ENCODE results near the gene ZFP36. TPM values are rescaled to one million over a fixed set of nuclear protein-coding genes. Genes with fewer than 3 reads are reported as not detected.
A peak's percentile ranks its signal among the peaks of the same experiment; 100 is the strongest.
"Not testable (repeated sequence)": the region's sequence is repeated elsewhere in the genome, so short reads cannot be mapped to it uniquely, and the experiment has no call there.

ZFP36 gene
- total RNA-seq, 1 donor from 2014 or later, result 3.1 TPM

DNA sequence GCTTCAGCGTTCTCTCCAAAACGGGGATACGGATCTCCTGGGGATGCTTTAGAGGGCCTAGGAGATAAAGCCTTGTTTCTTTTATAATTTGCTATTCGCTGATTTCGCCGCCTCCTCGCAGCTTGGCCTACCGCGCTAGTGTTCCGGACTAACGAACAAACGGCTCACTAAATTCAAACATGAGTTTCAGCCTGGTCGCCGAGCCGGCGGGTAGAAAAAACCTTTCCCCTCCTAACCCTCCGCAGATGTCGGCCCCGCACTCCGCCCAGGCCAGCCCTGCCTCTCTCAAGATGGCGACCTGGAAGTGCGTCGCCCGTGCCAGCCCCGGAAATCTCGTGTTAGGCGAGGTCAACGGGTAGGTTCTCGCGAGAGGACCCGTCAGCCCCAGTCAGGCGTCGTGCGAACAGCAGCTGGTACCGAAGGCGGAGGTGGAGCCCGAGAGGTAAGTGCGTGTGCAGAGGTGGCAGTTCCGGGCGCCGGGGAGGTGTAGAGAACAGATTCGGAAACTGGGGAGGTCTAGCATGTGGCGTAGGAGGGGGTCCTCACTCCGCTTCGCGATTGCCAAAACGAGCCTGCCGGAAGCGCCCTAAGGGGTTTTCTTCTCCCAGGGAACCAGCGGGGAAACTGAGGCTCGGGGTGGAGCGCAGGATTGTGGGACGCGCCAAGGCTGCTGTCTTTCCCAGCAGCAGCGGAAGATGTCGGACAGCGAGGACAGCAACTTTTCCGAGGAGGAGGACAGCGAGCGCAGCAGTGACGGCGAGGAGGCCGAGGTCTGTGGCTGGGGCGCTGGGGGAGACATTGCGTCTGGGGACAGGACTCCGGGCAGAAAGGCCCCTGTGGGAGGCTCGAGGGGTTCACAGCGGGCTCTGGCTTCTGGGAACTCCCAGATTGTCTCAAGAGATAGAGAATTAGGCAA is 38.8 kb downstream of the ZFP36 start, which contains the start of gene SUPT5H:
TSS of gene SUPT5H (plus strand) at position 387 of the 916 bp plus-strand sequence. CDS start at position 696, 309 bp downstream.
- peaks cover 4% of the 10 kb centered on the region for H3K9me3 Mint-ChIP-seq (ENCODE audit: unreplicated experiment)
- peak within 1 kb of the TSS; percentile 98 for H3K27ac Mint-ChIP-seq (ENCODE audit: unreplicated experiment)
- H3K36me3 Mint-ChIP-seq (ENCODE audit: unreplicated experiment), result no peaks in the 10 kb centered on the region
- TF ChIP-seq, protein P1, sequence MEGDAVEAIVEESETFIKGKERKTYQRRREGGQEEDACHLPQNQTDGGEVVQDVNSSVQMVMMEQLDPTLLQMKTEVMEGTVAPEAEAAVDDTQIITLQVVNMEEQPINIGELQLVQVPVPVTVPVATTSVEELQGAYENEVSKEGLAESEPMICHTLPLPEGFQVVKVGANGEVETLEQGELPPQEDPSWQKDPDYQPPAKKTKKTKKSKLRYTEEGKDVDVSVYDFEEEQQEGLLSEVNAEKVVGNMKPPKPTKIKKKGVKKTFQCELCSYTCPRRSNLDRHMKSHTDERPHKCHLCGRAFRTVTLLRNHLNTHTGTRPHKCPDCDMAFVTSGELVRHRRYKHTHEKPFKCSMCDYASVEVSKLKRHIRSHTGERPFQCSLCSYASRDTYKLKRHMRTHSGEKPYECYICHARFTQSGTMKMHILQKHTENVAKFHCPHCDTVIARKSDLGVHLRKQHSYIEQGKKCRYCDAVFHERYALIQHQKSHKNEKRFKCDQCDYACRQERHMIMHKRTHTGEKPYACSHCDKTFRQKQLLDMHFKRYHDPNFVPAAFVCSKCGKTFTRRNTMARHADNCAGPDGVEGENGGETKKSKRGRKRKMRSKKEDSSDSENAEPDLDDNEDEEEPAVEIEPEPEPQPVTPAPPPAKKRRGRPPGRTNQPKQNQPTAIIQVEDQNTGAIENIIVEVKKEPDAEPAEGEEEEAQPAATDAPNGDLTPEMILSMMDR (IDR thresholded peaks at IDR 0.05; ENCODE audit: partially characterized antibody, unreplicated experiment), result no peak
- peak; percentile 97 for DNase-seq
- H3K4me3 Mint-ChIP-seq (ENCODE audit: unreplicated experiment), result peak within 1 kb of the TSS; percentile 99
- H3K4me1 Mint-ChIP-seq (ENCODE audit: low read depth, unreplicated experiment), result peaks cover 12% of the 10 kb centered on the region
- H3K27me3 Mint-ChIP-seq (ENCODE audit: unreplicated experiment), result peaks cover 4% of the 10 kb centered on the region

DNA sequence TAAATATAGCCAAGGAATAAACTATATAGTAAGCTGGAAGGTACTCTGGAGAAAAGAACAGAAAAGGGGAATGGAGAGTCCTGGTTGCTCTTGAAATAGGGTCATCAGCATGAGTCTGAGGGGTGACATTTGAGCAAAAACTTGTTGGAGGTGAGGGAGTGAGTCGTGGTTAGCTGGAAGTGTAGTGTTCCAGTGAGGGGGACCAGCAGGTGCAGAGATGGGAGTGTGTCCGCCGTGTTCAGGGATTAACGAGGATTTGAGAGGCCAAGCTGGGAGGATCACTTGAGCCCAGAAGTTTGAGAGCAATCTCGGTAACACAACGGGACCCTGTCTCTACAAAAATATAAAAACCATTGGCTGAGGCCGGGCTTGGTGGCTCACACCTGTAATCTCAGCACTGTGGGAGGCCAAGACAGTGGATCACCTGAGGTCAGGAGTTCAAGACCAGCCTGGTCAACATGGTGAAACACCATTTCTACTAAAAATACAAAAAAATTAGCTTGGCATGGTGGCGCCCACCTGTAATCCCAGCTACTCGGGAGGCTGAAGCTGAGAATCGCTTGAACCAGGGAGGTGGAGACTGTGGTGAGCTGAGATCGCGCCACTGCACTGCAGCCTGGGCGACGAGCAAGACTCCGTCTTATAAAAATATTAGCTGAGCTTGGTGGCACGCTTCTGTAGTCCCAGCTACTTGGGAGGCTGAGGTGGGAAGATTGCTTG is 39.9 kb downstream of the ZFP36 start:
- Mint-ChIP-seq H3K36me3 (ENCODE audit: unreplicated experiment) (no peaks in the 10 kb centered on the region), H3K4me1 (ENCODE audit: low read depth, unreplicated experiment) (peaks cover 12% of the 10 kb centered on the region), H3K9me3 (ENCODE audit: unreplicated experiment) (peaks cover 4% of the 10 kb centered on the region), H3K27ac (ENCODE audit: unreplicated experiment) (no peak overlapping the region), H3K4me3 (ENCODE audit: unreplicated experiment) (peak overlapping the region; percentile 99), H3K27me3 (ENCODE audit: unreplicated experiment) (peaks cover 4% of the 10 kb centered on the region)
- TF ChIP-seq, protein P1 (IDR thresholded peaks at IDR 0.05; ENCODE audit: partially characterized antibody, unreplicated experiment), result no peak
- DNase-seq, result no peak

DNA sequence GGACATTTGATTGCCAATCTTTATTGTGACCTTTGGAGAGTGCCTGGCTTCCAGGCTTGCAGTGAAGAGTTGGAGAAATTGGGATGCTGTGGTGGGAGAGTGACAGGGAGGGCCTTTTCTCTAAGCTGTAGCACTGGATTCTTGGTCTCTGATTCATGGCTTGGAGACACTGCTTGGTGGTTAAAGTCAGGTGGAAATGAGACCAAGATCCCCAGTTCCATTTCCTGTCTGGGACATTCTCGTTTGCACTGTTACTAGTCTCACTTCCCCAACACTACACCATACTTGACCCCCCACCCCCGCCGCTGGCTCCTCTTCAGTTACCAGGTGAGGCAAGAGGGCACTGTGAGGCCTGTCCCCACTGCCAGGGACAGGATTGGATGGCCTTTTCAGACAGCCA is 41.6 kb downstream of the ZFP36 start:
- Mint-ChIP-seq H3K27ac (ENCODE audit: unreplicated experiment) (no peak overlapping the region), H3K36me3 (ENCODE audit: unreplicated experiment) (no peaks in the 10 kb centered on the region), H3K9me3 (ENCODE audit: unreplicated experiment) (peaks cover 4% of the 10 kb centered on the region), H3K4me3 (ENCODE audit: unreplicated experiment) (no peak overlapping the region), H3K27me3 (ENCODE audit: unreplicated experiment) (peaks cover 7% of the 10 kb centered on the region), H3K4me1 (ENCODE audit: low read depth, unreplicated experiment) (peaks cover 19% of the 10 kb centered on the region)
- TF ChIP-seq, protein P1 (IDR thresholded peaks at IDR 0.05; ENCODE audit: partially characterized antibody, unreplicated experiment), result no peak
- no peak for DNase-seq

DNA sequence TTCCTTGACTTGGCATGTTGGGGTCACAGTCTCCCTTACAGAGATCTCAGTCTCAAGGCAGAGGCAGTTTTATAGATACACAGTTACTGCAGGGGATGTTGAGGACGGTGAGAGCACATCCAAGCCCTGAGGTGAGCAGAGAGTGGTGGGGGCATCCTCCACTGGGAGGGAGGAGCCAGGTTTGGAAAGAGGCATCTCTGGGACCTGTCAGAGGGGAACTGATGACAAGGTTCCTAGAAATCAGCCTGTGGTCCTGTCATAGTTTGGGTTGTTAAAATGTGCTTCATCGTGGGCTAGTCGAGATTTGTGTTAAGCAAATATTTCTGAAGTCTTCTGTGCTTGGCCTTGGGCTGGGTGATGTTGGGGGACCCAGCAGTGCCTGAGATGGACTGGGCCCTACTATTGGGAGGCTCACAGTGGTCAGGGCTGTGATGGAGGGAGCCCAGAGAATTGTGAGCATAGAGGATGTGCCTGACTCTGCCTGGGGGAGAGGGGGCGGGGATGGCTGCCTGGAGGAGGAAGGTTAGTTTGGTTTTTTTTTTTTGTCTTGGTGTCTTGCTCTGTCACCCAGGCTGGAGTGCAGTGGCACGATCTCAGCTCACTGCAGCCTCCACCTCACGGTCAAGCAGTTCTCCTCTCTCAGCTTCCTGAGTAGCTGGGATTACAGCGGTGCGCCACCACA is 42.6 kb downstream of the ZFP36 start:
- DNase-seq, result no peak
- H3K4me3 Mint-ChIP-seq (ENCODE audit: unreplicated experiment), result peak overlapping the region; percentile 18
- H3K27me3 Mint-ChIP-seq (ENCODE audit: unreplicated experiment), result peaks cover 7% of the 10 kb centered on the region
- H3K4me1 Mint-ChIP-seq (ENCODE audit: low read depth, unreplicated experiment), result peaks cover 19% of the 10 kb centered on the region
- peak overlapping the region; percentile 24 for H3K27ac Mint-ChIP-seq (ENCODE audit: unreplicated experiment)
- TF ChIP-seq, protein P1 (IDR thresholded peaks at IDR 0.05; ENCODE audit: partially characterized antibody, unreplicated experiment), result no peak
- H3K36me3 Mint-ChIP-seq (ENCODE audit: unreplicated experiment), result no peaks in the 10 kb centered on the region
- peaks cover 4% of the 10 kb centered on the region for H3K9me3 Mint-ChIP-seq (ENCODE audit: unreplicated experiment)

DNA sequence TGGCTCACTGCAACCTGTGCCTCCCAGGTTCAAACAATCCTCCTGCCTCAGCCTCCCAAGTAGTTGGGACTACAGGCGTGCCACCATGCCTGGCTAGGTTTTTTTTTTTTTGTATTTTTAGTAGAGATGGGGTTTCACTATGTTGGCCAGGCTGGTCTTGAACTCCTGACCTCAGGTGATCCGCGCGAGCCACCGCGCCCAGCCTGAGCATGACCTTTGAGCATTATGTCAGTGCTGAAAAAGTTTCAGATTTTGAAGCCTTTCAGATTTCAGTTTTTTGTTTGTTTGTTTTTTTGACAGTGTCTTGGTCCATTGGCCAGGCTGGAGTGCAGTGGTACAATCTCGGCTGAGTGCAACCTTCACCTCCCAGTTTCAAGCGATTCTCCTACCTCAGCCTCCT is 44.6 kb downstream of the ZFP36 start:
- H3K4me3 Mint-ChIP-seq (ENCODE audit: unreplicated experiment); H3K27ac Mint-ChIP-seq (ENCODE audit: unreplicated experiment); H3K36me3 Mint-ChIP-seq (ENCODE audit: unreplicated experiment); DNase-seq; H3K27me3 Mint-ChIP-seq (ENCODE audit: unreplicated experiment); H3K9me3 Mint-ChIP-seq (ENCODE audit: unreplicated experiment): not testable (repeated sequence)
- H3K4me1 Mint-ChIP-seq (ENCODE audit: low read depth, unreplicated experiment), result peaks cover 17% of the 10 kb centered on the region

All from glutamatergic neuron (in vitro differentiated cells).